Measurements from ENCODE around the gene CHKB.

DNA sequence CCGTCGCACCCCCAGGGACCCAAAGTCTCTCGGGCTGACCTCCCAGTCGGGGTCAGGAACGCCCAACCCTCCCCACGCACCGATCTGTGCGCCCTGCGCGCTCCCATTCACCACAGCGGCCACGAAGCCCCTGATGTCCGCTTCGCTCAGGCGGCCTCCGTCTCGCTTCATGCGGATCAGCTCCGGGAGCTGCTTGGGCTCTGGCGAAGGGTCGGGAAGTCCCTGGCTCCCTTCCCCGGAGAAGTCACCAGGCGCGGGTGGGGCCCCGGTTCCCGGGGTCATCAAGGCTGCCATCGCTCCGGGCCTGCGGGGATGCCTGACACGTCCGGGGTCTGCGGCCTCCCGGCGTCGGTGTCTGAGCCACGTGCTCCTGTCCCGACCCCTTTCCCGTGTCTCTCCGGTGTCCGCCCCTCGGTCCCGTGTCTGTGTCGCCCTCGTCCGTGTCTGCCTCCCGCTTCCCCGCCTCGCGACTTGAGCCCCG, 53.2 kb downstream of the CHKB start:
- TF ChIP-seq, protein P1, sequence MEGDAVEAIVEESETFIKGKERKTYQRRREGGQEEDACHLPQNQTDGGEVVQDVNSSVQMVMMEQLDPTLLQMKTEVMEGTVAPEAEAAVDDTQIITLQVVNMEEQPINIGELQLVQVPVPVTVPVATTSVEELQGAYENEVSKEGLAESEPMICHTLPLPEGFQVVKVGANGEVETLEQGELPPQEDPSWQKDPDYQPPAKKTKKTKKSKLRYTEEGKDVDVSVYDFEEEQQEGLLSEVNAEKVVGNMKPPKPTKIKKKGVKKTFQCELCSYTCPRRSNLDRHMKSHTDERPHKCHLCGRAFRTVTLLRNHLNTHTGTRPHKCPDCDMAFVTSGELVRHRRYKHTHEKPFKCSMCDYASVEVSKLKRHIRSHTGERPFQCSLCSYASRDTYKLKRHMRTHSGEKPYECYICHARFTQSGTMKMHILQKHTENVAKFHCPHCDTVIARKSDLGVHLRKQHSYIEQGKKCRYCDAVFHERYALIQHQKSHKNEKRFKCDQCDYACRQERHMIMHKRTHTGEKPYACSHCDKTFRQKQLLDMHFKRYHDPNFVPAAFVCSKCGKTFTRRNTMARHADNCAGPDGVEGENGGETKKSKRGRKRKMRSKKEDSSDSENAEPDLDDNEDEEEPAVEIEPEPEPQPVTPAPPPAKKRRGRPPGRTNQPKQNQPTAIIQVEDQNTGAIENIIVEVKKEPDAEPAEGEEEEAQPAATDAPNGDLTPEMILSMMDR (IDR thresholded peaks at IDR 0.05): no peak
- peak in 1 of 3 donors; percentile 18 for TF ChIP-seq POLR2A (IDR thresholded peaks at IDR 0.05)

All from body of pancreas (tissue), 4 donors.